HCT116 (cell line): ENCODE data around the gene ZWILCH. TPM values are rescaled to one million over a fixed set of nuclear protein-coding genes. Genes with fewer than 3 reads are reported as not detected.

Experiments
- ATAC-seq: fragments of 200-7000 bp; cut with Tn5 transposase; 2 replicates; pipeline ENCODE4 v1.9.1; 2020; ENCODE audit warnings: mild to moderate bottlenecking, moderate library complexity
- BruUV-seq: library from RNA; stranded (reverse); fragments of 400-500 nt; replicated peaks from 2 replicates; lab custom pipeline; 2021; lab: Mats Ljungman, UMichigan
- CTCF ChIA-PET: fragments of 300-600 bp; sonication (Branson Sonifier 250); formaldehyde crosslinking; loops from one replicate; lab custom pipeline; 2021; ENCODE audit warnings: antibody characterized with exemption; lab: Charles Lee
- POLR2A ChIA-PET: fragments of 300-600, 350-600 bp; sonication (Branson Sonifier 250); formaldehyde crosslinking; loops from one replicate; lab custom pipeline; 2021; ENCODE audit warnings: antibody characterized with exemption; lab: Charles Lee
- RAD21 ChIA-PET, 2 experiments: fragments of 300-600 bp; sonication (Branson Sonifier 250); formaldehyde crosslinking; loops; one replicate each; lab custom pipeline; 2023; ENCODE audit warnings: low total read pairs in 2 of 2; ENCODE audit not compliant: uncharacterized antibody in 2 of 2, unreplicated experiment in 2 of 2, low non-redundant PET in 1 of 2; lab: Charles Lee
- DNase-seq: peaks from one replicate; pipeline ENCODE4 v3.0.0-alpha.2; 2010; ENCODE audit warnings: low read depth, low spot score
- H2AFZ ChIP-seq: fragments of 200-600 bp; shearing (Covaris generic), sonication (generic); 2 replicates; pipeline ENCODE4 v1.6.1; 2017; ENCODE audit warnings: low read depth, mixed run types, mixed read lengths, antibody characterized with exemption, low read length; ENCODE audit not compliant: poor library complexity, severe bottlenecking
- H3K27ac ChIP-seq: 2 replicates; pipeline ENCODE4 v1.5.1; 2012; ENCODE audit warnings: low read depth, low read length
- H3K27me3 ChIP-seq: fragments of 200-600 bp; sonication (generic); 2 replicates; pipeline ENCODE4 v1.6.1; 2016; ENCODE audit warnings: mixed run types, low read length, mixed read lengths; ENCODE audit not compliant: insufficient read depth
- H3K36me3 ChIP-seq, 2 experiments: fragments of 200-500 bp in 1 of 2; fragments of 200-600 bp in 1 of 2; sonication (Bioruptor generic) in 1 of 2; sonication (generic) in 1 of 2; 2 replicates each; pipeline versions ENCODE4 v1.5.1 to v1.6.1; 2014 to 2016; ENCODE audit warnings: low read length in 2 of 2, inconsistent platforms in 1 of 2, mixed read lengths in 1 of 2, mixed run types in 1 of 2; ENCODE audit not compliant: insufficient read depth in 2 of 2, control insufficient read depth in 1 of 2
- H3K4me1 ChIP-seq, 2 experiments: fragments of 200-600 bp in 1 of 2; sonication (generic) in 1 of 2; 2 replicates each; pipeline versions ENCODE4 v1.5.1 to v1.6.1; 2012 to 2017; ENCODE audit warnings: low read length in 2 of 2, inconsistent platforms in 1 of 2, mild to moderate bottlenecking in 1 of 2, mixed read lengths in 1 of 2, mixed run types in 1 of 2, moderate library complexity in 1 of 2; ENCODE audit not compliant: insufficient read depth in 2 of 2, control insufficient read depth in 1 of 2
- H3K4me2 ChIP-seq: fragments of 200-600 bp; sonication (generic); 2 replicates; pipeline ENCODE4 v1.6.1; 2017; ENCODE audit warnings: mixed run types, low read length, mixed read lengths
- H3K4me3 ChIP-seq, 2 experiments: fragments of 200-600 bp in 1 of 2; sonication (generic) in 1 of 2; replicated peaks in 1 of 2; 2 replicates each; pipeline ENCODE4 v1.5.1; 2011 to 2016; ENCODE audit warnings: low read length in 2 of 2, control low read depth in 1 of 2, low read depth in 1 of 2, mild to moderate bottlenecking in 1 of 2, mixed read lengths in 1 of 2, mixed run types in 1 of 2
- H3K79me2 ChIP-seq: fragments of 200-600 bp; sonication (generic); 2 replicates; pipeline ENCODE4 v1.6.1; 2017; ENCODE audit warnings: mild to moderate bottlenecking, mixed run types, low read length, moderate library complexity, mixed read lengths; ENCODE audit not compliant: insufficient read depth
- H3K9ac ChIP-seq: fragments of 200-600 bp; sonication (generic); 2 replicates; pipeline ENCODE4 v1.6.1; 2016; ENCODE audit warnings: low read length, mixed read lengths
- H3K9me2 ChIP-seq: fragments of 200-600 bp; sonication (generic), shearing (Covaris generic); 2 replicates; pipeline ENCODE4 v1.6.1; 2017; ENCODE audit warnings: mixed run types, mild to moderate bottlenecking, moderate library complexity; ENCODE audit not compliant: insufficient read depth
- H3K9me3 ChIP-seq, 2 experiments: fragments of 200-500 bp in 1 of 2; fragments of 200-600 bp in 1 of 2; sonication (Bioruptor generic) in 1 of 2; sonication (generic) in 1 of 2; 2 replicates each; pipeline ENCODE4 v1.6.1; 2014 to 2017; ENCODE audit warnings: low read length in 2 of 2, mixed read lengths in 2 of 2, inconsistent platforms in 1 of 2, low read depth in 1 of 2, mild to moderate bottlenecking in 1 of 2, mixed run types in 1 of 2, moderate library complexity in 1 of 2; ENCODE audit not compliant: control insufficient read depth in 1 of 2, insufficient read depth in 1 of 2
- H4K20me1 ChIP-seq: fragments of 200-600 bp; sonication (generic), shearing (Covaris generic); 2 replicates; pipeline ENCODE4 v1.6.1; 2017; ENCODE audit warnings: mixed run types, mild to moderate bottlenecking, moderate library complexity; ENCODE audit not compliant: insufficient read depth
- CBX3 ChIP-seq: IDR thresholded peaks from 2 replicates; pipeline ENCODE4 v1.6.1; 2012; ENCODE audit warnings: low read depth
- CEBPB ChIP-seq: IDR thresholded peaks from 2 replicates; pipeline ENCODE4 v1.6.1; 2012; ENCODE audit warnings: low read depth
- EGR1 ChIP-seq: IDR thresholded peaks from 2 replicates; pipeline ENCODE4 v1.6.1; 2012; ENCODE audit warnings: low read depth
- EZH2 ChIP-seq: fragments of 200-600 bp; sonication (generic); IDR thresholded peaks from 2 replicates; pipeline ENCODE4 v1.6.1; 2017; ENCODE audit warnings: antibody characterized with exemption, mixed run types
- EZH2phosphoT487 ChIP-seq: fragments of 200-600 bp; IDR thresholded peaks from 2 replicates; pipeline ENCODE4 v1.6.1; 2018; ENCODE audit warnings: antibody characterized with exemption, borderline replicate concordance
- POLR2AphosphoS5 ChIP-seq: IDR thresholded peaks from 2 replicates; pipeline ENCODE4 v1.6.1; 2011; ENCODE audit warnings: mild to moderate bottlenecking, low read depth, low read length, moderate library complexity
- RAD21 ChIP-seq: IDR thresholded peaks from 2 replicates; pipeline ENCODE4 v1.6.1; 2012; ENCODE audit warnings: low read depth, mild to moderate bottlenecking
- SIN3A ChIP-seq: IDR thresholded peaks from 2 replicates; pipeline ENCODE4 v1.6.1; 2012; ENCODE audit warnings: low read depth
- SP1 ChIP-seq: IDR thresholded peaks from 2 replicates; pipeline ENCODE4 v1.6.1; 2012; ENCODE audit warnings: low read depth
- SRF ChIP-seq: IDR thresholded peaks from 2 replicates; pipeline ENCODE4 v1.6.1; 2012; ENCODE audit warnings: low read depth
- TCF7L2 ChIP-seq: IDR thresholded peaks from 2 replicates; pipeline ENCODE4 v1.7.0; 2011; ENCODE audit warnings: borderline replicate concordance, inconsistent platforms; ENCODE audit not compliant: insufficient read depth, insufficient read length; ENCODE audit errors: extremely low read depth
- YY1 ChIP-seq: IDR thresholded peaks from 2 replicates; pipeline ENCODE4 v1.6.1; 2011; ENCODE audit warnings: low read length, low read depth, moderate library complexity, mild to moderate bottlenecking; ENCODE audit not compliant: insufficient replicate concordance; ENCODE audit errors: extremely low read depth
- ZFX ChIP-seq: fragments of 450-650 bp; IDR thresholded peaks from 2 replicates; pipeline ENCODE4 v1.6.1; 2017
- ZNF274 ChIP-seq: fragments of 200-500 bp; sonication (Bioruptor generic); IDR thresholded peaks from 2 replicates; pipeline ENCODE4 v1.6.1; 2014; ENCODE audit warnings: mild to moderate bottlenecking, low read depth, low read length, inconsistent platforms
- intact Hi-C: fragments of 100-400 bp; cut with micrococcal nuclease; formaldehyde crosslinking; loops from 2 replicates; pipeline ENCODE4 v1.10.0; 2022
- total RNA-seq: library from RNA; stranded (reverse); gene quantifications from one replicate; pipeline ENCODE4 v1.2.1, GENCODE V29; 2021; ENCODE audit not compliant: unreplicated experiment
- TF ChIP-seq, protein P1 (sequence below): IDR thresholded peaks from 2 replicates; pipeline ENCODE4 v1.6.1; 2011; ENCODE audit warnings: mild to moderate bottlenecking, low read length, moderate library complexity; ENCODE audit not compliant: insufficient replicate concordance; ENCODE audit errors: extremely low read depth
- TF ChIP-seq, protein P2 (sequence below): IDR thresholded peaks from 2 replicates; pipeline ENCODE4 v1.6.1; 2012
- TF ChIP-seq, protein P3 (sequence below), 3 experiments: fragments of 200-600 bp in 1 of 3; sonication (generic) in 1 of 3; IDR thresholded peaks in 2 of 3; conservative IDR thresholded peaks in 1 of 3; 2 replicates each; pipeline ENCODE4 v1.5.1; 2012 to 2017; ENCODE audit warnings: low read depth in 2 of 3, low read length in 2 of 3, antibody characterized with exemption in 1 of 3, borderline replicate concordance in 1 of 3, control low read depth in 1 of 3, mild to moderate bottlenecking in 1 of 3, mixed read lengths in 1 of 3, mixed run types in 1 of 3, moderate library complexity in 1 of 3; ENCODE audit not compliant: insufficient read depth in 1 of 3

ZWILCH gene
- total RNA-seq, 1 experiment from 2014 or later = 25.8 TPM

DNA sequence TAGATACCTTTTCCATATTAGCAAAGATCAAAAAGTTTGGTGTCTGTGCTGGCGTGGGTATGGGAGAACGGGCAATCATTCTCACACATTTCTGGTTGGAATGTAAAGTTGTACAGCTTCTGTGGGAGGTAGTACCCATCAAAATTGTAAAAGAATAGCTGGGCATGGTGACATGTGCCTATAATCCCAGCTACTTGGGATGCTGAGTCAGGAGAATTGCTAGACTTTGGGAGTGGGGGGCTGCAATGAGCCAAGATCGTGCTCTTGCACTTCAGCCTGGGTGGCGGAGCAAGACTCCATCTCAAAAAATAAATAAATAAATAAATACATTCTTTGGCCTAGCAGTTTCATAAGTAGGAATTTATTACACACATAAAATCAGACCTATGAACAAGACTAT lies 37.8 kb downstream of the ZWILCH start:
- ATAC-seq (no peak), DNase-seq (no peak)
- intact Hi-C loops = no loop called here
- Histone ChIP-seq H3K4me1 (no peaks in the 10 kb centered on the region), H3K27ac (no peak overlapping the region), H3K9me2 (no peaks in the 10 kb centered on the region), H3K4me2 (no peak overlapping the region), H3K9me3 (no peaks in the 10 kb centered on the region), H3K4me3 (no peak overlapping the region), H3K27me3 (no peaks in the 10 kb centered on the region), H2AFZ (no peak overlapping the region), H3K36me3 (peaks cover 5 to 13% of the 10 kb centered on the region in 2 experiments; a peak in 3 of 4 replicates), H3K9ac (no peak overlapping the region), H3K79me2 (no peaks in the 10 kb centered on the region), H4K20me1 (no peaks in the 10 kb centered on the region)
- TF ChIP-seq SP1 (no peak), CBX3 (no peak), CEBPB (no peak), ZFX (no peak)
- BruUV-seq = no TSS peak
- CTCF ChIA-PET = no interaction called here
- POLR2A ChIA-PET = no interaction called here
- RAD21 ChIA-PET = no interaction called here

DNA sequence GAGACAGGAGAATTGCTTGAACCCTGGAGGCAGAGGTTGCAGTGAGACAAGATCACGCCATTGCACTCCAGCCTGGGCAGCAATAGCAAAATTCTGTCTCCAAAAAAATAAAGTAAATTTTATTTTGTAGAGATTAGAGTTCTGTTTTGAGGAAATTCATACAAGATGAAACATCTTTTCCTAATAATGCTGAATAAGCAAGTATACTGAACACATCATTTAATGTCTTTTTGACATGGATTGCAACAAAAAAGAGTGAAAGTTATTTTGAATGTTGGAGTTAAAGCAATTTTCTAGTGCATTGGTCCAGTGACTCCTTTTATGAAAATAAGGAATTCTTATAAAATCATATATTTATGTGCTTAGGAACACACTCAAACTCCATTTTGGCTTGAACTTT lies 40.1 kb downstream of the ZWILCH start:
- no peaks in the 10 kb centered on the region for H3K79me2 ChIP-seq
- H3K4me1 ChIP-seq = no peaks in the 10 kb centered on the region
- intact Hi-C loops = no loop called here
- ChIA-PET RAD21 (no interaction called here), POLR2A (no interaction called here), CTCF (no interaction called here)
- H3K4me2 ChIP-seq = no peak overlapping the region
- BruUV-seq = no TSS peak
- H3K27ac ChIP-seq = no peak overlapping the region
- no peak overlapping the region for H3K4me3 ChIP-seq
- H3K9me2 ChIP-seq = no peaks in the 10 kb centered on the region
- H3K9ac ChIP-seq = no peak overlapping the region
- H3K9me3 ChIP-seq = no peaks in the 10 kb centered on the region
- no peaks in the 10 kb centered on the region for H4K20me1 ChIP-seq
- H3K36me3 ChIP-seq = peaks cover 6 to 12% of the 10 kb centered on the region in 2 experiments; a peak in 3 of 4 replicates
- H3K27me3 ChIP-seq = no peaks in the 10 kb centered on the region
- H2AFZ ChIP-seq = no peak overlapping the region
- no peak for DNase-seq
- no peak for ATAC-seq
- TF ChIP-seq RAD21 = no peak
- TF ChIP-seq SIN3A = no peak
- TF ChIP-seq POLR2AphosphoS5 = no peak
- no peak for TF ChIP-seq EGR1
- TF ChIP-seq, protein P1, sequence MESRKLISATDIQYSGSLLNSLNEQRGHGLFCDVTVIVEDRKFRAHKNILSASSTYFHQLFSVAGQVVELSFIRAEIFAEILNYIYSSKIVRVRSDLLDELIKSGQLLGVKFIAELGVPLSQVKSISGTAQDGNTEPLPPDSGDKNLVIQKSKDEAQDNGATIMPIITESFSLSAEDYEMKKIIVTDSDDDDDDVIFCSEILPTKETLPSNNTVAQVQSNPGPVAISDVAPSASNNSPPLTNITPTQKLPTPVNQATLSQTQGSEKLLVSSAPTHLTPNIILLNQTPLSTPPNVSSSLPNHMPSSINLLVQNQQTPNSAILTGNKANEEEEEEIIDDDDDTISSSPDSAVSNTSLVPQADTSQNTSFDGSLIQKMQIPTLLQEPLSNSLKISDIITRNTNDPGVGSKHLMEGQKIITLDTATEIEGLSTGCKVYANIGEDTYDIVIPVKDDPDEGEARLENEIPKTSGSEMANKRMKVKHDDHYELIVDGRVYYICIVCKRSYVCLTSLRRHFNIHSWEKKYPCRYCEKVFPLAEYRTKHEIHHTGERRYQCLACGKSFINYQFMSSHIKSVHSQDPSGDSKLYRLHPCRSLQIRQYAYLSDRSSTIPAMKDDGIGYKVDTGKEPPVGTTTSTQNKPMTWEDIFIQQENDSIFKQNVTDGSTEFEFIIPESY = no peak
- TF ChIP-seq, protein P2, sequence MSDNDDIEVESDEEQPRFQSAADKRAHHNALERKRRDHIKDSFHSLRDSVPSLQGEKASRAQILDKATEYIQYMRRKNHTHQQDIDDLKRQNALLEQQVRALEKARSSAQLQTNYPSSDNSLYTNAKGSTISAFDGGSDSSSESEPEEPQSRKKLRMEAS = no peak
- TF ChIP-seq YY1 = no peak
- no peak for TF ChIP-seq SRF
- TF ChIP-seq EZH2 = no peak
- TF ChIP-seq ZNF274 = no peak
- TF ChIP-seq TCF7L2 = no peak
- TF ChIP-seq, protein P3, sequence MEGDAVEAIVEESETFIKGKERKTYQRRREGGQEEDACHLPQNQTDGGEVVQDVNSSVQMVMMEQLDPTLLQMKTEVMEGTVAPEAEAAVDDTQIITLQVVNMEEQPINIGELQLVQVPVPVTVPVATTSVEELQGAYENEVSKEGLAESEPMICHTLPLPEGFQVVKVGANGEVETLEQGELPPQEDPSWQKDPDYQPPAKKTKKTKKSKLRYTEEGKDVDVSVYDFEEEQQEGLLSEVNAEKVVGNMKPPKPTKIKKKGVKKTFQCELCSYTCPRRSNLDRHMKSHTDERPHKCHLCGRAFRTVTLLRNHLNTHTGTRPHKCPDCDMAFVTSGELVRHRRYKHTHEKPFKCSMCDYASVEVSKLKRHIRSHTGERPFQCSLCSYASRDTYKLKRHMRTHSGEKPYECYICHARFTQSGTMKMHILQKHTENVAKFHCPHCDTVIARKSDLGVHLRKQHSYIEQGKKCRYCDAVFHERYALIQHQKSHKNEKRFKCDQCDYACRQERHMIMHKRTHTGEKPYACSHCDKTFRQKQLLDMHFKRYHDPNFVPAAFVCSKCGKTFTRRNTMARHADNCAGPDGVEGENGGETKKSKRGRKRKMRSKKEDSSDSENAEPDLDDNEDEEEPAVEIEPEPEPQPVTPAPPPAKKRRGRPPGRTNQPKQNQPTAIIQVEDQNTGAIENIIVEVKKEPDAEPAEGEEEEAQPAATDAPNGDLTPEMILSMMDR (IDR thresholded peaks at IDR 0.05 in 2 of 3, conservative IDR thresholded peaks at IDR 0.05 in 1 of 3; ENCODE audit: borderline replicate concordance in 1 of 3, insufficient read depth in 1 of 3, low read depth in 2 of 3, low read length in 2 of 3) = no peak
- no peak for TF ChIP-seq EZH2phosphoT487
